Tibial nerve (tissue), 4 donors: ENCODE data around the gene MASP1.

Experiments used
- CTCF ChIP-seq, 5 experiments: fragments of 200-600 bp in 3 of 5; fragments of 450-650 bp in 2 of 5; sonication (generic) in 3 of 5; IDR thresholded peaks; one replicate each; pipeline ENCODE4 v1.5.1; 2016 to 2019; ENCODE audit warnings: antibody characterized with exemption in 5 of 5, mild to moderate bottlenecking in 3 of 5, moderate library complexity in 2 of 5
- EP300 ChIP-seq, 2 donors: sonication (generic); formaldehyde crosslinking; IDR thresholded peaks; one replicate each; pipeline ENCODE4 v1.6.1; 2017; ENCODE audit warnings: antibody characterized with exemption in 2 of 2, mild to moderate bottlenecking in 1 of 2
- POLR2A ChIP-seq, 2 donors: fragments of 450-650 bp; IDR thresholded peaks; one replicate each; pipeline ENCODE4 v1.6.1; 2017; ENCODE audit warnings: antibody characterized with exemption in 2 of 2, mild to moderate bottlenecking in 2 of 2, moderate library complexity in 2 of 2

- TF ChIP-seq CTCF (IDR thresholded peaks at IDR 0.05): no peak
- no peak for TF ChIP-seq POLR2A (IDR thresholded peaks at IDR 0.05)
- no peak for TF ChIP-seq EP300 (IDR thresholded peaks at IDR 0.05)
Measured at GRCh38 chr3:187223799-187224198, 67.7 kb downstream of the MASP1 start.
